HepG2 (cell line): Measurements from ENCODE around the gene ZNF24. TPM values are rescaled to one million over a fixed set of nuclear protein-coding genes. Genes with fewer than 3 reads are reported as not detected.

ENCODE experiments used
- BCL6 ChIP-seq: IDR thresholded peaks from 2 replicates; pipeline ENCODE4 v1.6.1; 2016; ENCODE audit warnings: missing genetic modification reagents, missing compliant biosample characterization
- GATAD2A ChIP-seq: IDR thresholded peaks from 2 replicates; pipeline ENCODE4 v1.6.1; 2016
- HDAC2 ChIP-seq: sonication (generic); formaldehyde crosslinking; IDR thresholded peaks from 2 replicates; pipeline ENCODE4 v1.4.0; 2020; ENCODE audit warnings: missing genetic modification reagents
- HHEX ChIP-seq: IDR thresholded peaks from 2 replicates; pipeline ENCODE4 v1.6.1; 2016; ENCODE audit warnings: control low read depth
- NPAS2 ChIP-seq: sonication (generic); formaldehyde crosslinking; IDR thresholded peaks from 2 replicates; pipeline ENCODE4 v1.8.0; 2022; ENCODE audit warnings: mild to moderate bottlenecking, missing genetic modification reagents, borderline replicate concordance
- POLR2A ChIP-seq, 2 experiments: IDR thresholded peaks; 2 replicates each; pipeline ENCODE4 v1.6.1; 2011; ENCODE audit warnings: low read depth in 2 of 2, low read length in 2 of 2, mild to moderate bottlenecking in 1 of 2, moderate library complexity in 1 of 2; ENCODE audit not compliant: insufficient read depth in 1 of 2
- TCF7L2 ChIP-seq: IDR thresholded peaks from 2 replicates; pipeline ENCODE4 v1.6.1; 2011; ENCODE audit warnings: mild to moderate bottlenecking, low read depth, low read length, moderate library complexity
- ZNF614 ChIP-seq: IDR thresholded peaks from 2 replicates; pipeline ENCODE4 v1.6.1; 2018; ENCODE audit warnings: missing biosample characterization, missing genetic modification reagents, inconsistent platforms, borderline replicate concordance
- polyA plus RNA-seq, 8 experiments: library from polyadenylated mRNA; depleted of rRNA in 3 of 8; stranded (reverse) in 7 of 8; unstranded in 1 of 8; fragments of >200 nt; fragmentation: Illumina TruSeq in 4 of 8; extraction: Trizol in 4 of 8; gene quantifications; 2 replicates each; pipeline versions ENCODE4 v1.2.1 to v1.2.3, GENCODE V29; 2011 to 2016; ENCODE audit warnings: low read depth in 4 of 8, missing spikeins in 1 of 8, mixed read lengths in 1 of 8; ENCODE audit not compliant: insufficient read depth in 1 of 8
- total RNA-seq, 5 experiments: library from RNA; depleted of rRNA; stranded (reverse); fragments of >200 nt; fragmentation: Illumina TruSeq; extraction: Trizol; gene quantifications; 2 replicates each; pipeline ENCODE4 v1.2.3, GENCODE V29; 2016; ENCODE audit warnings: low read depth in 1 of 5
- TF ChIP-seq, protein P1 (sequence below): IDR thresholded peaks from 2 replicates; pipeline ENCODE4 v1.6.1; 2016; ENCODE audit warnings: low read depth, missing genetic modification reagents, missing compliant biosample characterization
- TF ChIP-seq, protein P2 (sequence below): sonication (generic); formaldehyde crosslinking; IDR thresholded peaks from 2 replicates; pipeline ENCODE4 v1.5.0; 2020; ENCODE audit warnings: mild to moderate bottlenecking, missing genetic modification reagents, borderline replicate concordance
- TF ChIP-seq, protein P3 (sequence below): sonication (generic); formaldehyde crosslinking; IDR thresholded peaks from 2 replicates; pipeline ENCODE4 v1.5.1; 2020; ENCODE audit warnings: mild to moderate bottlenecking, missing genetic modification reagents, borderline replicate concordance
- TF ChIP-seq, protein P4 (sequence below): sonication (generic); formaldehyde crosslinking; IDR thresholded peaks from 2 replicates; pipeline ENCODE4 v1.4.0; 2020; ENCODE audit warnings: missing genetic modification reagents

Gene ZNF24
- total and polyA plus RNA-seq, 2 of the 13 experiments (the other 11 are each of a cell fraction or from before 2014, with no cell fraction given) = 19.5 to 41.1 TPM

DNA sequence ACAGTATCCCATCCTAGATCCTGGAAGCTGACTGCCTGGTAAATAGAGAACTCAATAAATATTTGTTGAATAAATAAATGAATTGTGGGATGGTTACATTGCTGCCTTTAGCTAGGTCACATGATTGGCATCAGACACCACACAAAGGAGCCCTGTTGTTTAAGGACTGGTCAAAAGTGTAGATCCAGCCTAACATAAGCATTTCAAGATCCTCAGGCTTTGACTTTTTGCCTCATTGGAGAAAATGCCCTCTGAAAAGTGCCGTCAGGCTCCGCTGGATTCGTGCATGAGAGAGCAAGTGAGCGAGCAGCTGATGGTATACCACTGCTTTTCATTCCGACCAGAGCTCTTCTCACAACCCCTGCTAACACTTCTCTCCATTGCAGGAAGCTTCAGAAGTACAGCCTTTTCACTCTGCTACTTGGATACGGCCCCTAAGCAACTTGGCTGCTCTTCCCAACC lies 1.3 kb upstream of the ZNF24 start (continued):
- TF ChIP-seq, protein P1, sequence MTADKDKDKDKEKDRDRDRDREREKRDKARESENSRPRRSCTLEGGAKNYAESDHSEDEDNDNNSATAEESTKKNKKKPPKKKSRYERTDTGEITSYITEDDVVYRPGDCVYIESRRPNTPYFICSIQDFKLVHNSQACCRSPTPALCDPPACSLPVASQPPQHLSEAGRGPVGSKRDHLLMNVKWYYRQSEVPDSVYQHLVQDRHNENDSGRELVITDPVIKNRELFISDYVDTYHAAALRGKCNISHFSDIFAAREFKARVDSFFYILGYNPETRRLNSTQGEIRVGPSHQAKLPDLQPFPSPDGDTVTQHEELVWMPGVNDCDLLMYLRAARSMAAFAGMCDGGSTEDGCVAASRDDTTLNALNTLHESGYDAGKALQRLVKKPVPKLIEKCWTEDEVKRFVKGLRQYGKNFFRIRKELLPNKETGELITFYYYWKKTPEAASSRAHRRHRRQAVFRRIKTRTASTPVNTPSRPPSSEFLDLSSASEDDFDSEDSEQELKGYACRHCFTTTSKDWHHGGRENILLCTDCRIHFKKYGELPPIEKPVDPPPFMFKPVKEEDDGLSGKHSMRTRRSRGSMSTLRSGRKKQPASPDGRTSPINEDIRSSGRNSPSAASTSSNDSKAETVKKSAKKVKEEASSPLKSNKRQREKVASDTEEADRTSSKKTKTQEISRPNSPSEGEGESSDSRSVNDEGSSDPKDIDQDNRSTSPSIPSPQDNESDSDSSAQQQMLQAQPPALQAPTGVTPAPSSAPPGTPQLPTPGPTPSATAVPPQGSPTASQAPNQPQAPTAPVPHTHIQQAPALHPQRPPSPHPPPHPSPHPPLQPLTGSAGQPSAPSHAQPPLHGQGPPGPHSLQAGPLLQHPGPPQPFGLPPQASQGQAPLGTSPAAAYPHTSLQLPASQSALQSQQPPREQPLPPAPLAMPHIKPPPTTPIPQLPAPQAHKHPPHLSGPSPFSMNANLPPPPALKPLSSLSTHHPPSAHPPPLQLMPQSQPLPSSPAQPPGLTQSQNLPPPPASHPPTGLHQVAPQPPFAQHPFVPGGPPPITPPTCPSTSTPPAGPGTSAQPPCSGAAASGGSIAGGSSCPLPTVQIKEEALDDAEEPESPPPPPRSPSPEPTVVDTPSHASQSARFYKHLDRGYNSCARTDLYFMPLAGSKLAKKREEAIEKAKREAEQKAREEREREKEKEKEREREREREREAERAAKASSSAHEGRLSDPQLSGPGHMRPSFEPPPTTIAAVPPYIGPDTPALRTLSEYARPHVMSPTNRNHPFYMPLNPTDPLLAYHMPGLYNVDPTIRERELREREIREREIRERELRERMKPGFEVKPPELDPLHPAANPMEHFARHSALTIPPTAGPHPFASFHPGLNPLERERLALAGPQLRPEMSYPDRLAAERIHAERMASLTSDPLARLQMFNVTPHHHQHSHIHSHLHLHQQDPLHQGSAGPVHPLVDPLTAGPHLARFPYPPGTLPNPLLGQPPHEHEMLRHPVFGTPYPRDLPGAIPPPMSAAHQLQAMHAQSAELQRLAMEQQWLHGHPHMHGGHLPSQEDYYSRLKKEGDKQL (CRISPR knock-in tag) = no peak
- peak; percentile 44 for TF ChIP-seq GATAD2A (CRISPR knock-in tag)
- TF ChIP-seq POLR2A (IDR thresholded peaks at IDR 0.05; ENCODE audit: insufficient read depth in 1 of 2, low read depth in 2 of 2, low read length in 2 of 2) = peak in 1 of 2 experiments; percentile 29; a peak in 1 of 4 replicates
- no peak for TF ChIP-seq TCF7L2
- no peak for TF ChIP-seq HDAC2 (CRISPR knock-in tag)
- TF ChIP-seq, protein P2, sequence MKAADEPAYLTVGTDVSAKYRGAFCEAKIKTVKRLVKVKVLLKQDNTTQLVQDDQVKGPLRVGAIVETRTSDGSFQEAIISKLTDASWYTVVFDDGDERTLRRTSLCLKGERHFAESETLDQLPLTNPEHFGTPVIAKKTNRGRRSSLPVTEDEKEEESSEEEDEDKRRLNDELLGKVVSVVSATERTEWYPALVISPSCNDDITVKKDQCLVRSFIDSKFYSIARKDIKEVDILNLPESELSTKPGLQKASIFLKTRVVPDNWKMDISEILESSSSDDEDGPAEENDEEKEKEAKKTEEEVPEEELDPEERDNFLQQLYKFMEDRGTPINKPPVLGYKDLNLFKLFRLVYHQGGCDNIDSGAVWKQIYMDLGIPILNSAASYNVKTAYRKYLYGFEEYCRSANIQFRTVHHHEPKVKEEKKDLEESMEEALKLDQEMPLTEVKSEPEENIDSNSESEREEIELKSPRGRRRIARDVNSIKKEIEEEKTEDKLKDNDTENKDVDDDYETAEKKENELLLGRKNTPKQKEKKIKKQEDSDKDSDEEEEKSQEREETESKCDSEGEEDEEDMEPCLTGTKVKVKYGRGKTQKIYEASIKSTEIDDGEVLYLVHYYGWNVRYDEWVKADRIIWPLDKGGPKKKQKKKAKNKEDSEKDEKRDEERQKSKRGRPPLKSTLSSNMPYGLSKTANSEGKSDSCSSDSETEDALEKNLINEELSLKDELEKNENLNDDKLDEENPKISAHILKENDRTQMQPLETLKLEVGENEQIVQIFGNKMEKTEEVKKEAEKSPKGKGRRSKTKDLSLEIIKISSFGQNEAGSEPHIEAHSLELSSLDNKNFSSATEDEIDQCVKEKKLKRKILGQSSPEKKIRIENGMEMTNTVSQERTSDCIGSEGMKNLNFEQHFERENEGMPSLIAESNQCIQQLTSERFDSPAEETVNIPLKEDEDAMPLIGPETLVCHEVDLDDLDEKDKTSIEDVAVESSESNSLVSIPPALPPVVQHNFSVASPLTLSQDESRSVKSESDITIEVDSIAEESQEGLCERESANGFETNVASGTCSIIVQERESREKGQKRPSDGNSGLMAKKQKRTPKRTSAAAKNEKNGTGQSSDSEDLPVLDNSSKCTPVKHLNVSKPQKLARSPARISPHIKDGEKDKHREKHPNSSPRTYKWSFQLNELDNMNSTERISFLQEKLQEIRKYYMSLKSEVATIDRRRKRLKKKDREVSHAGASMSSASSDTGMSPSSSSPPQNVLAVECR = peak; percentile 61; the same call in 1 of the 2 replicates
- TF ChIP-seq, protein P3, sequence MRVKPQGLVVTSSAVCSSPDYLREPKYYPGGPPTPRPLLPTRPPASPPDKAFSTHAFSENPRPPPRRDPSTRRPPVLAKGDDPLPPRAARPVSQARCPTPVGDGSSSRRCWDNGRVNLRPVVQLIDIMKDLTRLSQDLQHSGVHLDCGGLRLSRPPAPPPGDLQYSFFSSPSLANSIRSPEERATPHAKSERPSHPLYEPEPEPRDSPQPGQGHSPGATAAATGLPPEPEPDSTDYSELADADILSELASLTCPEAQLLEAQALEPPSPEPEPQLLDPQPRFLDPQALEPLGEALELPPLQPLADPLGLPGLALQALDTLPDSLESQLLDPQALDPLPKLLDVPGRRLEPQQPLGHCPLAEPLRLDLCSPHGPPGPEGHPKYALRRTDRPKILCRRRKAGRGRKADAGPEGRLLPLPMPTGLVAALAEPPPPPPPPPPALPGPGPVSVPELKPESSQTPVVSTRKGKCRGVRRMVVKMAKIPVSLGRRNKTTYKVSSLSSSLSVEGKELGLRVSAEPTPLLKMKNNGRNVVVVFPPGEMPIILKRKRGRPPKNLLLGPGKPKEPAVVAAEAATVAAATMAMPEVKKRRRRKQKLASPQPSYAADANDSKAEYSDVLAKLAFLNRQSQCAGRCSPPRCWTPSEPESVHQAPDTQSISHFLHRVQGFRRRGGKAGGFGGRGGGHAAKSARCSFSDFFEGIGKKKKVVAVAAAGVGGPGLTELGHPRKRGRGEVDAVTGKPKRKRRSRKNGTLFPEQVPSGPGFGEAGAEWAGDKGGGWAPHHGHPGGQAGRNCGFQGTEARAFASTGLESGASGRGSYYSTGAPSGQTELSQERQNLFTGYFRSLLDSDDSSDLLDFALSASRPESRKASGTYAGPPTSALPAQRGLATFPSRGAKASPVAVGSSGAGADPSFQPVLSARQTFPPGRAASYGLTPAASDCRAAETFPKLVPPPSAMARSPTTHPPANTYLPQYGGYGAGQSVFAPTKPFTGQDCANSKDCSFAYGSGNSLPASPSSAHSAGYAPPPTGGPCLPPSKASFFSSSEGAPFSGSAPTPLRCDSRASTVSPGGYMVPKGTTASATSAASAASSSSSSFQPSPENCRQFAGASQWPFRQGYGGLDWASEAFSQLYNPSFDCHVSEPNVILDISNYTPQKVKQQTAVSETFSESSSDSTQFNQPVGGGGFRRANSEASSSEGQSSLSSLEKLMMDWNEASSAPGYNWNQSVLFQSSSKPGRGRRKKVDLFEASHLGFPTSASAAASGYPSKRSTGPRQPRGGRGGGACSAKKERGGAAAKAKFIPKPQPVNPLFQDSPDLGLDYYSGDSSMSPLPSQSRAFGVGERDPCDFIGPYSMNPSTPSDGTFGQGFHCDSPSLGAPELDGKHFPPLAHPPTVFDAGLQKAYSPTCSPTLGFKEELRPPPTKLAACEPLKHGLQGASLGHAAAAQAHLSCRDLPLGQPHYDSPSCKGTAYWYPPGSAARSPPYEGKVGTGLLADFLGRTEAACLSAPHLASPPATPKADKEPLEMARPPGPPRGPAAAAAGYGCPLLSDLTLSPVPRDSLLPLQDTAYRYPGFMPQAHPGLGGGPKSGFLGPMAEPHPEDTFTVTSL (CRISPR knock-in tag) = no peak
- TF ChIP-seq NPAS2 (CRISPR knock-in tag) = no peak
- TF ChIP-seq HHEX = no peak
- TF ChIP-seq, protein P4, sequence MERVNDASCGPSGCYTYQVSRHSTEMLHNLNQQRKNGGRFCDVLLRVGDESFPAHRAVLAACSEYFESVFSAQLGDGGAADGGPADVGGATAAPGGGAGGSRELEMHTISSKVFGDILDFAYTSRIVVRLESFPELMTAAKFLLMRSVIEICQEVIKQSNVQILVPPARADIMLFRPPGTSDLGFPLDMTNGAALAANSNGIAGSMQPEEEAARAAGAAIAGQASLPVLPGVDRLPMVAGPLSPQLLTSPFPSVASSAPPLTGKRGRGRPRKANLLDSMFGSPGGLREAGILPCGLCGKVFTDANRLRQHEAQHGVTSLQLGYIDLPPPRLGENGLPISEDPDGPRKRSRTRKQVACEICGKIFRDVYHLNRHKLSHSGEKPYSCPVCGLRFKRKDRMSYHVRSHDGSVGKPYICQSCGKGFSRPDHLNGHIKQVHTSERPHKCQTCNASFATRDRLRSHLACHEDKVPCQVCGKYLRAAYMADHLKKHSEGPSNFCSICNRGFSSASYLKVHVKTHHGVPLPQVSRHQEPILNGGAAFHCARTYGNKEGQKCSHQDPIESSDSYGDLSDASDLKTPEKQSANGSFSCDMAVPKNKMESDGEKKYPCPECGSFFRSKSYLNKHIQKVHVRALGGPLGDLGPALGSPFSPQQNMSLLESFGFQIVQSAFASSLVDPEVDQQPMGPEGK (CRISPR knock-in tag) = no peak
- TF ChIP-seq BCL6 (CRISPR knock-in tag) = peak; percentile 27; the same call in 1 of the 2 replicates
- TF ChIP-seq ZNF614 (CRISPR knock-in tag) = 0 out of 2 replicates have a peak, but pooled peaks have one; percentile 32
